Endometrial microvascular endothelial cells (primary cell): ENCODE results near the gene CD2. TPM values are rescaled to one million over a fixed set of nuclear protein-coding genes. Genes with fewer than 3 reads are reported as not detected.

Experiments
- in situ Hi-C: cut with HindIII; loops from 2 replicates; pipeline ENCODE4 v1.10.0; 2017; ENCODE audit warnings: low sequenced_read_pairs, low pct_unique_long_range_greater_than_20kb; ENCODE audit errors: inconsistent ontology term
- total RNA-seq: library from RNA; depleted of rRNA; stranded (reverse); fragments of >200 nt; gene quantifications from one replicate; pipeline ENCODE4 v1.2.3, GENCODE V29; 2015; ENCODE audit errors: inconsistent ontology term

CD2 gene
- total RNA-seq, 1 donor from 2014 or later = not detected

GRCh38 chr1:116806245-116806644 lies 52.0 kb downstream of the CD2 start:
- in situ Hi-C loops = no loop called here

GRCh38 chr1:116806671-116807070 lies 52.4 kb downstream of the CD2 start:
- in situ Hi-C loops = no loop called here

GRCh38 chr1:116807394-116808199 lies 53.4 kb downstream of the CD2 start:
- in situ Hi-C loops = no loop called here

- in situ Hi-C loops = no loop called here
These were observed 54.1 kb downstream of the CD2 start for GRCh38 chr1:116808200-116808847.

GRCh38 chr1:116808848-116809508 lies 54.7 kb downstream of the CD2 start:
- in situ Hi-C loops = no loop called here

GRCh38 chr1:116811321-116811720 lies 57.1 kb downstream of the CD2 start:
- in situ Hi-C loops = no loop called here

GRCh38 chr1:116814926-116815723 lies 60.9 kb downstream of the CD2 start:
- in situ Hi-C loops = no loop called here

GRCh38 chr1:116817582-116818064 lies 63.4 kb downstream of the CD2 start:
- in situ Hi-C loops = no loop called here

Other genes starting within 250 kb of the CD2 start
- 13.9 TPM for gene CD58, start 183.4 kb upstream of the CD2 start, total RNA-seq
- gene IGSF3, start 86.7 kb upstream of the CD2 start, total RNA-seq = 1.1 TPM
- gene PTGFRN, start 155.5 kb downstream of the CD2 start, total RNA-seq = 7.2 TPM
- not detected for gene CD101, start 247.3 kb downstream of the CD2 start, total RNA-seq